Vagina (tissue), 2 donors: ENCODE measurements around the gene FAM117A.

Source experiments
- POLR2A ChIP-seq, 2 donors: fragments of 450-650 bp; IDR thresholded peaks; one replicate each; pipeline ENCODE4 v1.6.1; 2017; ENCODE audit warnings: antibody characterized with exemption in 2 of 2, mild to moderate bottlenecking in 2 of 2, moderate library complexity in 2 of 2
- POLR2AphosphoS5 ChIP-seq, 2 donors: sonication (generic); formaldehyde crosslinking; IDR thresholded peaks; one replicate each; pipeline ENCODE4 v1.9.0; 2017; ENCODE audit warnings: antibody characterized with exemption in 2 of 2, mild to moderate bottlenecking in 2 of 2, low read depth in 1 of 2; ENCODE audit not compliant: insufficient read depth in 1 of 2
- TF ChIP-seq, protein P1 (sequence below), 3 experiments: fragments of 450-650 bp in 2 of 3; fragments of 200-600 bp in 1 of 3; sonication (generic) in 1 of 3; IDR thresholded peaks; one replicate each; pipeline ENCODE4 v1.5.1; 2017 to 2019; ENCODE audit warnings: antibody characterized with exemption in 3 of 3, mild to moderate bottlenecking in 2 of 3, moderate library complexity in 2 of 3

DNA sequence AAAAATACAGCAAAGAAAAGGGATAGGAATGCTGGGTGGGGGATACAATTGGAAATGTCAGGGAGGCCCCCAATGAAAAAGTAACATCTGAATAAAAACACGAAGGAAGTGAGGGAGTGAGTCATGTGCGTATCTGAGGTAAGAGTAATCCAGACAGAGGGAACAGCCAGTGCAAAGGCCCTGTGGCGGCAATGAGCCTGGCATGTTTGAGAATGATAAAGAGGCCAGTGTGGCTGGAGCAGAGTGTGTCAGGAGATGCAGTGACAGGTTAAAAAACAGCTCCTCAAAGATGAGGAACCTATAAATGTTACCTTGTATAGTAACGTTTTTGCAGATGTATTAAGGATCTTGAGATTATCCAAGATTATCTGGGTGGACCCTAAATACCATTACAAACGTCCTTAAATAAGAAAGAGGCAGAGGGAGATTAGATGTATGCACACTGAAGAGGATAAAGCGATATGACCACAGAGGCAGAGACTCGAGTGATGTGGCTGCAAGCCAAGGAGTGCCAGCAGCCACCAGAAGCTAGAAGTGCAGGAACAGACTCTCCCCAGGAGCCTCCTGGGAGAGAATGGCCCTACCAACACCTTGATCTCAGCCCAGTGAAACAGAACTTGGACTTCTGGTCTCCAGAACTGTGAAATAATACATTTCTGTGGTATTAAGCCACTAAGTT lies 38.3 kb downstream of the FAM117A start:
- TF ChIP-seq, protein P1, sequence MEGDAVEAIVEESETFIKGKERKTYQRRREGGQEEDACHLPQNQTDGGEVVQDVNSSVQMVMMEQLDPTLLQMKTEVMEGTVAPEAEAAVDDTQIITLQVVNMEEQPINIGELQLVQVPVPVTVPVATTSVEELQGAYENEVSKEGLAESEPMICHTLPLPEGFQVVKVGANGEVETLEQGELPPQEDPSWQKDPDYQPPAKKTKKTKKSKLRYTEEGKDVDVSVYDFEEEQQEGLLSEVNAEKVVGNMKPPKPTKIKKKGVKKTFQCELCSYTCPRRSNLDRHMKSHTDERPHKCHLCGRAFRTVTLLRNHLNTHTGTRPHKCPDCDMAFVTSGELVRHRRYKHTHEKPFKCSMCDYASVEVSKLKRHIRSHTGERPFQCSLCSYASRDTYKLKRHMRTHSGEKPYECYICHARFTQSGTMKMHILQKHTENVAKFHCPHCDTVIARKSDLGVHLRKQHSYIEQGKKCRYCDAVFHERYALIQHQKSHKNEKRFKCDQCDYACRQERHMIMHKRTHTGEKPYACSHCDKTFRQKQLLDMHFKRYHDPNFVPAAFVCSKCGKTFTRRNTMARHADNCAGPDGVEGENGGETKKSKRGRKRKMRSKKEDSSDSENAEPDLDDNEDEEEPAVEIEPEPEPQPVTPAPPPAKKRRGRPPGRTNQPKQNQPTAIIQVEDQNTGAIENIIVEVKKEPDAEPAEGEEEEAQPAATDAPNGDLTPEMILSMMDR (IDR thresholded peaks at IDR 0.05), result no peak
- TF ChIP-seq POLR2AphosphoS5 (IDR thresholded peaks at IDR 0.05; ENCODE audit: insufficient read depth in 1 of 2, low read depth in 1 of 2) (no peak), POLR2A (IDR thresholded peaks at IDR 0.05) (no peak)
